GM20000 (cell line): Measurements from ENCODE around the gene GPR157.

Source experiments
- DNase-seq: peaks from one replicate; pipeline ENCODE4 v3.0.0; 2012; ENCODE audit warnings: low spot score
- TF ChIP-seq, protein P1 (sequence below): IDR thresholded peaks from 2 replicates; pipeline ENCODE4 v1.5.1; 2012; ENCODE audit warnings: mild to moderate bottlenecking, control low read depth; ENCODE audit errors: extremely low read depth, missing control alignments

GPR157 gene

GRCh38 chr1:9062846-9063245 is 66.1 kb downstream of the GPR157 start:
- TF ChIP-seq, protein P1, sequence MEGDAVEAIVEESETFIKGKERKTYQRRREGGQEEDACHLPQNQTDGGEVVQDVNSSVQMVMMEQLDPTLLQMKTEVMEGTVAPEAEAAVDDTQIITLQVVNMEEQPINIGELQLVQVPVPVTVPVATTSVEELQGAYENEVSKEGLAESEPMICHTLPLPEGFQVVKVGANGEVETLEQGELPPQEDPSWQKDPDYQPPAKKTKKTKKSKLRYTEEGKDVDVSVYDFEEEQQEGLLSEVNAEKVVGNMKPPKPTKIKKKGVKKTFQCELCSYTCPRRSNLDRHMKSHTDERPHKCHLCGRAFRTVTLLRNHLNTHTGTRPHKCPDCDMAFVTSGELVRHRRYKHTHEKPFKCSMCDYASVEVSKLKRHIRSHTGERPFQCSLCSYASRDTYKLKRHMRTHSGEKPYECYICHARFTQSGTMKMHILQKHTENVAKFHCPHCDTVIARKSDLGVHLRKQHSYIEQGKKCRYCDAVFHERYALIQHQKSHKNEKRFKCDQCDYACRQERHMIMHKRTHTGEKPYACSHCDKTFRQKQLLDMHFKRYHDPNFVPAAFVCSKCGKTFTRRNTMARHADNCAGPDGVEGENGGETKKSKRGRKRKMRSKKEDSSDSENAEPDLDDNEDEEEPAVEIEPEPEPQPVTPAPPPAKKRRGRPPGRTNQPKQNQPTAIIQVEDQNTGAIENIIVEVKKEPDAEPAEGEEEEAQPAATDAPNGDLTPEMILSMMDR = no peak
- DNase-seq = no peak

GRCh38 chr1:9062021-9062471 is 66.9 kb downstream of the GPR157 start:
- TF ChIP-seq, protein P1 = no peak
- no peak for DNase-seq

DNA sequence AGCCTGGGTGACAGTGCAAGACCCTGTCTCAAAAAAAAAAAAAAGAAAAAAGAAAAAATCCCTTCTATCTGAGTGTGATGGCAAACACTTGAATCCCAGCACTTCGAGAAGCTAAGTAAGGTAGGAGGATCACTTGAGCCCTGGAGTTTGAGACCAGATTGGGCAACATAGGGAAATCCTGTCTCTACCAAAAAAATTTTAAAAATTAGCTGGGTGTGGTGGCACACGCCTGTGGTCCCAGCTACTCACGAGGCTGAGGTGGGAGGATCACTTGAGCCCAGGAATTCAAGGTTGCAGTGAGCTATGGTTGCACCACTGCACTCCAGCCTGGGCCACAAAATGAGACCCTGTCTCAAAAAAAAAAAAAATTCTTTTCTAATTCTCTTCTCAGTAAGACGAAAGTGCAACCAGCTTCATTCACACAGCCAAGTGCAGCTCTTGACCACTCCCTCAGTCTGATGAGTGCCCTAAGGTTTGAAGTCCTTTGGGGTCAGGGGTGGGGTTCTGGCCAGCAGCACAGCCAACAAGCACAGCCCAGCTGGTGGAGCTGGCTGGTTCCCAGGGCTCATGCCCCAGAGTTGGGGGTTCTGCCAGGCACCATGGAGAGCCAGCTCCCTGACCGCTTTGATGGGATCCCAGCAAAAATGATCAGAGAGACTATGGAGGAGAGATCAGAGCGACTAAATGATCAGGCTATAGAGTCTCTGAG is 67.5 kb downstream of the GPR157 start:
- DNase-seq = no peak
- TF ChIP-seq, protein P1 = no peak

- DNase-seq = no peak
- TF ChIP-seq, protein P1 = no peak
Measured at GRCh38 chr1:9059891-9060744, 68.8 kb downstream of the GPR157 start.

- TF ChIP-seq, protein P1 = no peak
- no peak for DNase-seq
Measured at GRCh38 chr1:9058465-9058864, 70.4 kb downstream of the GPR157 start.

- no peak for DNase-seq
- TF ChIP-seq, protein P1 = no peak
Measured at GRCh38 chr1:9057851-9058250, 71.1 kb downstream of the GPR157 start.
